Endometrial microvascular endothelial cells (primary cell): Measurements from ENCODE around the gene NKX1-1. TPM values are rescaled to one million over a fixed set of nuclear protein-coding genes. Genes with fewer than 3 reads are reported as not detected.

Experiments used
- in situ Hi-C: cut with HindIII; loops from 2 replicates; pipeline ENCODE4 v1.10.0; 2017; ENCODE audit warnings: low sequenced_read_pairs, low pct_unique_long_range_greater_than_20kb; ENCODE audit errors: inconsistent ontology term
- total RNA-seq: library from RNA; depleted of rRNA; stranded (reverse); fragments of >200 nt; gene quantifications from one replicate; pipeline ENCODE4 v1.2.3, GENCODE V29; 2015; ENCODE audit errors: inconsistent ontology term

NKX1-1 gene
- total RNA-seq, 1 donor from 2014 or later, result not detected

GRCh38 chr4:1418494-1419285 lies 12.4 kb upstream of the NKX1-1 start:
- in situ Hi-C loops, result no loop called here

- in situ Hi-C loops, result no loop called here
Observed at GRCh38 chr4:1417522-1418390, 11.5 kb upstream of the NKX1-1 start.

GRCh38 chr4:1416948-1417260 lies 10.7 kb upstream of the NKX1-1 start:
- in situ Hi-C loops, result no loop called here

- in situ Hi-C loops, result no loop called here
Observed at GRCh38 chr4:1416051-1416947, 10.1 kb upstream of the NKX1-1 start.

GRCh38 chr4:1415681-1415981 lies 9.4 kb upstream of the NKX1-1 start:
- in situ Hi-C loops, result no loop called here

- in situ Hi-C loops, result no loop called here
Observed at GRCh38 chr4:1414831-1415680, 8.8 kb upstream of the NKX1-1 start.

- in situ Hi-C loops, result no loop called here
Observed at GRCh38 chr4:1413687-1414479, 7.6 kb upstream of the NKX1-1 start.

GRCh38 chr4:1413204-1413663 lies 7.0 kb upstream of the NKX1-1 start:
- in situ Hi-C loops, result no loop called here

- in situ Hi-C loops, result no loop called here
Observed at GRCh38 chr4:1412376-1413203, 6.3 kb upstream of the NKX1-1 start.

- in situ Hi-C loops, result no loop called here
Observed at GRCh38 chr4:1411436-1412375, 5.5 kb upstream of the NKX1-1 start.

- in situ Hi-C loops, result no loop called here
Observed at GRCh38 chr4:1410491-1411325, 4.5 kb upstream of the NKX1-1 start.

GRCh38 chr4:1409491-1410425 lies 3.5 kb upstream of the NKX1-1 start:
- in situ Hi-C loops, result no loop called here

GRCh38 chr4:1409079-1409478 lies 2.8 kb upstream of the NKX1-1 start:
- in situ Hi-C loops, result no loop called here

- in situ Hi-C loops, result no loop called here
Observed at GRCh38 chr4:1408418-1408817, 2.2 kb upstream of the NKX1-1 start.
